Measurements from ENCODE around the gene ABCG8.

- TF ChIP-seq POLR2A (IDR thresholded peaks at IDR 0.05) (no peak), CTCF (IDR thresholded peaks at IDR 0.05) (no peak)
Observed at GRCh38 chr2:43905871-43906270, 67.1 kb downstream of the ABCG8 start.
